ENCODE measurements around the gene CORO2B.
"Not testable (repeated sequence)": the region's sequence is repeated elsewhere in the genome, so short reads cannot be mapped to it uniquely, and the experiment has no call there.

Gene CORO2B

GRCh38 chr15:68646696-68647095 lies 67.9 kb downstream of the CORO2B start:
- no peak for DNase-seq (ENCODE audit: low read depth)
- TF ChIP-seq, protein P1, sequence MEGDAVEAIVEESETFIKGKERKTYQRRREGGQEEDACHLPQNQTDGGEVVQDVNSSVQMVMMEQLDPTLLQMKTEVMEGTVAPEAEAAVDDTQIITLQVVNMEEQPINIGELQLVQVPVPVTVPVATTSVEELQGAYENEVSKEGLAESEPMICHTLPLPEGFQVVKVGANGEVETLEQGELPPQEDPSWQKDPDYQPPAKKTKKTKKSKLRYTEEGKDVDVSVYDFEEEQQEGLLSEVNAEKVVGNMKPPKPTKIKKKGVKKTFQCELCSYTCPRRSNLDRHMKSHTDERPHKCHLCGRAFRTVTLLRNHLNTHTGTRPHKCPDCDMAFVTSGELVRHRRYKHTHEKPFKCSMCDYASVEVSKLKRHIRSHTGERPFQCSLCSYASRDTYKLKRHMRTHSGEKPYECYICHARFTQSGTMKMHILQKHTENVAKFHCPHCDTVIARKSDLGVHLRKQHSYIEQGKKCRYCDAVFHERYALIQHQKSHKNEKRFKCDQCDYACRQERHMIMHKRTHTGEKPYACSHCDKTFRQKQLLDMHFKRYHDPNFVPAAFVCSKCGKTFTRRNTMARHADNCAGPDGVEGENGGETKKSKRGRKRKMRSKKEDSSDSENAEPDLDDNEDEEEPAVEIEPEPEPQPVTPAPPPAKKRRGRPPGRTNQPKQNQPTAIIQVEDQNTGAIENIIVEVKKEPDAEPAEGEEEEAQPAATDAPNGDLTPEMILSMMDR (conservative IDR thresholded peaks at IDR 0.05; ENCODE audit: low read length) = no peak
- H3K4me3 ChIP-seq (ENCODE audit: low read length) = no peak overlapping the region

- DNase-seq (ENCODE audit: low read depth); H3K4me3 ChIP-seq (ENCODE audit: low read length): not testable (repeated sequence)
These were observed 68.6 kb downstream of the CORO2B start for GRCh38 chr15:68647361-68647760.

DNA sequence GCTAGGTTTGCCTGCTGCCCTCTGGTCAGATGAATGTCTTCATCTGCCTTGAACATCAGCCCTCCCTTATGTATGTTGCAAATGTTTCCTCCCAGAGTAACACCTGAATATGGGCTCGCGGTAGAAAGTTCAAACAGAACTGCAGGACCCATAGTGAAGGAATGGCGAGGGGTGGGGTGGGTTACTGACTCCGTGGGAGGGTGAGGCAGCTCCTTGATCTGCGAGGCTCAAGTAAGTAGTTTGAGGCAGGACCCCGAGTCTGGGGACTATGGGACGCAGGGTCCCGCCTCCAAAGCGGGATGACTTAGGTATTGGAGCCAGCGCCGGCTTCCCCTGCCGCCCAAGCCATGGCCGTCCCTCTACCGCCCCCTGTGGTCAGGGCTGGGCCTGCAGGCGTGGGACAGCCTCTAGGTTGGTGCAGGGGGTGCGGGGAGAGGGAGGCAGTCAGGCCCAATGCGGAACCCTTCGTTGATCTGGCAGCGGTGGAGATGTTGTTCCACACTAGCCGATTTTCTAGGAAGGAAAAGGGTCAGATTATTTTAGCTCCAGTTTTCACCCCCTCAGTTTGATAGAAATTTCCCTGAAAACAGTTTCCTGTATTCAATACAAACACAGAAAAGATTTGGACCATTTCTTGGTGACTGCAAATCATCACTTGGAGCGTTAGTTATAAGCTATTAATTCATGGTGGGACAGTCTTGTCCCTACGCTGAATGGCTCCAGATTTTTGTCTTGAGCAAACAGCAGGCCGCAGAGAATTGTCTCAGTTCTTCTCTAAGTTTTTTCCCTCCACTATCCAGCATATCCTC lies 72.3 kb downstream of the CORO2B start:
- TF ChIP-seq, protein P1 (conservative IDR thresholded peaks at IDR 0.05; ENCODE audit: low read length) = peak; percentile 53
- H3K4me3 ChIP-seq (ENCODE audit: low read length) = no peak overlapping the region
- no peak for DNase-seq (ENCODE audit: low read depth)

GRCh38 chr15:68651916-68652525 lies 73.2 kb downstream of the CORO2B start:
- peak; percentile 45 for DNase-seq (ENCODE audit: low read depth)
- TF ChIP-seq, protein P1 (conservative IDR thresholded peaks at IDR 0.05; ENCODE audit: low read length) = no peak
- H3K4me3 ChIP-seq (ENCODE audit: low read length) = no peak overlapping the region

DNA sequence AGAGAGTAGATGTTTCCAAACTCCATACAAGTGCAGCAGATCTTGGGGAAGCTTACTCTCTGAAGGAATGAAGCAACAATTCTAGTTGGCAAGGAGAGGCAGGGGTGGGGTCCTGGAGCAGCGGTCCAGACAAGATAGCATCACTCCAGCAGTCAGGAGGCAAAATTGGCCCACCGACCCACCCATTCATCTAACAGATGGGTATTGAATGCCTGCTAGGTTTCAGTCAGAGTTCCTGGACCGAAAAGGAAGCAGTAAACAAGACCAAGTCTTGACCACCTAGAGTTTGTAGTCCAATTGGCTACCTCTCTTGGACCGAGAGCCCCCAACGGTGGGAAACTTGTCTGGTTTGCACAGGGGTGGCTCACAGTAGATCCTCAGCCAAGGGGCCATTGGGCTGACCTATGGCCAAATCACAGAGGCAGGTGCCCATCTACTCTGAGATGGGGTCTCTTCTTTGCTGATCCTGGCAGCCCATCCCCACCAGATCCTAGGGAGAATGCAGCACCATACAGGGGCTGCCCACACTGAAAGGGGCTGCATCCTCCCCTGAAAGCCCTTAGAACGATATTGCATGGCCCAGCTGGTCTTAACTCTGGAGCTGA lies 74.3 kb downstream of the CORO2B start:
- no peak overlapping the region for H3K4me3 ChIP-seq (ENCODE audit: low read length)
- TF ChIP-seq, protein P1 (conservative IDR thresholded peaks at IDR 0.05; ENCODE audit: low read length) = no peak
- DNase-seq (ENCODE audit: low read depth) = no peak

DNA sequence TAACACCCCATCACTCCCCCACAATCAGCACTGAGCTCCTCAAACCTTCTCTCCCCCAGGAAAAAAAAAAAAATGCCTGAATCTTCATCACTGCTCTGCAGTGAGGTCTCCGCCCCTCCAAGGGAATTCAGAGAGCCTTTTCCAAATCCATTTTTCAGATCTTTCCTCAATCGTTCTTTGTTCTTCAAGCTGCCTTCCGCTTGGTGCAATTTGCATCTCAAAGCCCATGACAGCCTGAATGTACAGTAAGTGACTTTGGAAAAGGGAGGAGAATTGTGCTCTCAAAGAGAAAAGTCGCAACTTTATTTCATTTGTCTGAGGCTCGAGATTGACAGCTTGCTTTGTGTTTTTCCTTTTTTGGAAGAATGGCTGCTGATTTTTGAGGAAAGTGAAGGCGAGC lies 75.0 kb downstream of the CORO2B start:
- DNase-seq (ENCODE audit: low read depth) = no peak
- TF ChIP-seq, protein P1 (conservative IDR thresholded peaks at IDR 0.05; ENCODE audit: low read length) = no peak
- no peak overlapping the region for H3K4me3 ChIP-seq (ENCODE audit: low read length)

DNA sequence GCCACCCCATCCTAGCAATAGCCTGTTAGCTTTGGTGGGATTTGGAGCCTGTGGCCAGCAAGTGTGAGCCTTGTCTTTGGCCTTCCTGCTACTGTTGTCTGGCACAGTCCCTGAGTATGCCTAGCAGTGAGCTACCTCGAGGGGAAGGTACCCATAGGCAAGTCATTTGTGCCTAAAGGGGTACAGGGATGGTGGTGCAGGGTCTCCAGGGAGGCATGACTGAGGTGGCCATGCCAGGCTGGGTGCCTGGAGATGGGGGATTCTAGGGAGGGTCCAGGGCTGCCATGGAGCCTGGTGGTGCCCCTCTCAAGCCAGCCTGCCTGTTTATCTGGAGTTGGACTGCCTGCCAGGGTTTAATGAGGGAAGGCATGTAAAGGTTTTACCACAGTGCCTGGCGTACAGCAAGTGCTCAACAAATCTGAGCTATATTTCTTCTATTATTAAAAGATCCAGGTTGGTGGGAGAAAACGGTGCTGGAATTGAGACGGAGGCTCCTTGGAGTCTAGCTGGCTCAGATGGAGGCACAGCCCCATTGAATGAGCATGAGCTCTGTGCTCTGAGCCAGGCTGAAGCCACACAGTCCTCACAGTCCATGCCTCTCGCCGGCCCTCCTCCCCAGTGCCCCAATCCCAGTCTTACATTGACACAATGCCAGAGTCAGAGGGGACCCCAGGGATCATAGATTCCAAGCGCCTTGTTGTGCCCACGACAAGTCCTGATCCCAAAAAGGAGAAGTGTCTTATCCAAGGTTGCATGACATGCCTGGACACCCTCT lies 76.2 kb downstream of the CORO2B start:
- TF ChIP-seq, protein P1 (conservative IDR thresholded peaks at IDR 0.05; ENCODE audit: low read length) = no peak
- H3K4me3 ChIP-seq (ENCODE audit: low read length) = no peak overlapping the region
- DNase-seq (ENCODE audit: low read depth) = no peak
